ENCODE measurements around the gene ARHGAP9.

DNA sequence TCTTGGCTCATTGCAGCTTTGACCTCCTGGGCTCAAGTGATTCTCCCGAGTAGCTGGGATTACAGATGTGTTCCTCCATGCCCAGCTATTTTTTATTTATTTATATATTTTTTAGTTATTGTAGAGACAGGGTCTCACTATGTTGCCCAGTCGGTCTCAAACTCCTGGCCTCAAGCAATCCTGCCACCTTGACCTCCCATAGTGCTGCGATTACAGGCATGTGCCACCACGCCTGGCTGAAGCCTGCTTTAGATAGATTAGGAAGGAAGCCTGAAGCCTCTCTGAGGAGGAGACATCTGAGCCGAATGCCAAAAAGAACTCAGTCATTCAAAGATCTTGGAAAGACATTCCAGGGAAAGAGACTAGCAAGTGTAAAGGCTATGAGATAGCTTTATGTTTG is 34.9 kb downstream of the ARHGAP9 start:
- no peak for TF ChIP-seq CTCF (IDR thresholded peaks at IDR 0.05; ENCODE audit: low read length)
- no peak for TF ChIP-seq EZH2 (optimal IDR thresholded peaks at IDR 0.05; ENCODE audit: low read depth, low read length)

Data from MM.1S (cell line).